Stimulated activated CD8-positive, alpha-beta memory T cell treated with anti-CD3 and anti-CD28 coated beads, Interleukin-4, amount 100 ng/mL, for 48 hours (primary cell): ENCODE results near the gene EGFR.

Experiments used
- DNase-seq: peaks from one replicate; pipeline ENCODE4 v3.0.0-alpha.2; 2020

EGFR gene

GRCh38 chr7:55255496-55256445 lies 237.0 kb downstream of the EGFR start:
- peak; percentile 85 for DNase-seq

- DNase-seq: no peak
Measured at GRCh38 chr7:55258631-55259030, 239.8 kb downstream of the EGFR start.

DNA sequence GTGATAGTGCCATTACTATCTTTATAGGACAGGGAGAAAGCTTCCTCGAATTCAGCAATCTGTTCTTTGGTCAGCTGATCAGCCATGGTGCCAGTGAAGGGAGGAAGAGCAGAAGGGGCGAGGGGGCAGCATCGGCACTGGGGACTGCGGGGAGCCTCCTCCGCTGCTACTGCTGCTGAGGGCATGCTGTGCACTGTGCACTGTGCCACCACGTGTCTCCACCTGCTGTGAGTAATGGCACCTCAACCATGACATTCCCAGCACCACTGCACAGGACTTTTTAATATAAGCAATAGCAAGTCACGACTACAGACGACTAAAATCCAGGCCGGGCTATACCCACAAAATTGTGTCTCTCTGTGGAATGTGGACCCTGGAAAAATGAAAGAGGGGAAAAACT lies 241.4 kb downstream of the EGFR start:
- DNase-seq: no peak

- no peak for DNase-seq
Measured at GRCh38 chr7:55260676-55261385, 242.0 kb downstream of the EGFR start.
